GM08714 (cell line): ENCODE data around the gene CASK.

Experiments used
- H3K4me3 ChIP-seq: fragments of 200-500 bp; sonication (Bioruptor generic); 2 replicates; pipeline ENCODE4 v1.5.1; 2014; ENCODE audit warnings: mild to moderate bottlenecking, low read length, inconsistent platforms
- ZNF274 ChIP-seq: IDR thresholded peaks from 2 replicates; pipeline ENCODE4 v1.6.1; 2012; ENCODE audit warnings: mild to moderate bottlenecking, low read depth, low read length

The CASK gene

GRCh38 chrX:41602816-41603345 lies 320.5 kb downstream of the CASK start:
- H3K4me3 ChIP-seq: no peak overlapping the region
- no peak for TF ChIP-seq ZNF274

GRCh38 chrX:41600291-41600690 lies 323.1 kb downstream of the CASK start:
- no peak for TF ChIP-seq ZNF274
- H3K4me3 ChIP-seq: no peak overlapping the region

GRCh38 chrX:41599507-41599906 lies 323.8 kb downstream of the CASK start:
- TF ChIP-seq ZNF274: no peak
- no peak overlapping the region for H3K4me3 ChIP-seq

- no peak for TF ChIP-seq ZNF274
- H3K4me3 ChIP-seq: no peak overlapping the region
These were observed 326.8 kb downstream of the CASK start for GRCh38 chrX:41596596-41596995.

GRCh38 chrX:41594634-41595033 lies 328.7 kb downstream of the CASK start:
- no peak for TF ChIP-seq ZNF274
- H3K4me3 ChIP-seq: no peak overlapping the region

- H3K4me3 ChIP-seq: no peak overlapping the region
- no peak for TF ChIP-seq ZNF274
These were observed 331.4 kb downstream of the CASK start for GRCh38 chrX:41591906-41592305.

GRCh38 chrX:41590641-41591040 lies 332.7 kb downstream of the CASK start:
- TF ChIP-seq ZNF274: no peak
- no peak overlapping the region for H3K4me3 ChIP-seq

GRCh38 chrX:41589634-41590270 lies 333.6 kb downstream of the CASK start:
- TF ChIP-seq ZNF274: no peak
- H3K4me3 ChIP-seq: no peak overlapping the region

GRCh38 chrX:41588271-41588670 lies 335.1 kb downstream of the CASK start:
- TF ChIP-seq ZNF274: no peak
- H3K4me3 ChIP-seq: no peak overlapping the region

- no peak for TF ChIP-seq ZNF274
- H3K4me3 ChIP-seq: no peak overlapping the region
These were observed 342.8 kb downstream of the CASK start for GRCh38 chrX:41580423-41581064.

GRCh38 chrX:41563876-41564275 lies 359.5 kb downstream of the CASK start:
- H3K4me3 ChIP-seq: no peak overlapping the region
- TF ChIP-seq ZNF274: no peak

GRCh38 chrX:41561045-41561444 lies 362.3 kb downstream of the CASK start:
- TF ChIP-seq ZNF274: no peak

GRCh38 chrX:41559235-41560052 lies 363.9 kb downstream of the CASK start:
- TF ChIP-seq ZNF274: no peak
- H3K4me3 ChIP-seq: no peak overlapping the region

More at GRCh38 chrX:41561045-41561444, 362.3 kb downstream of the CASK start:
- no peak overlapping the region for H3K4me3 ChIP-seq

GRCh38 chrX:41558531-41558930 lies 364.8 kb downstream of the CASK start:
- no peak for TF ChIP-seq ZNF274

GRCh38 chrX:41556958-41557357 lies 366.4 kb downstream of the CASK start:
- H3K4me3 ChIP-seq: no peak overlapping the region
- TF ChIP-seq ZNF274: no peak

More at GRCh38 chrX:41558531-41558930, 364.8 kb downstream of the CASK start:
- H3K4me3 ChIP-seq: no peak overlapping the region

GRCh38 chrX:41553688-41554087 lies 369.7 kb downstream of the CASK start:
- no peak overlapping the region for H3K4me3 ChIP-seq
- no peak for TF ChIP-seq ZNF274
